ENCODE measurements around the gene EMILIN1. TPM values are rescaled to one million over a fixed set of nuclear protein-coding genes. Genes with fewer than 3 reads are reported as not detected.

EMILIN1 gene
- total RNA-seq, 1 donor from 2014 or later: 1.1 TPM

DNA sequence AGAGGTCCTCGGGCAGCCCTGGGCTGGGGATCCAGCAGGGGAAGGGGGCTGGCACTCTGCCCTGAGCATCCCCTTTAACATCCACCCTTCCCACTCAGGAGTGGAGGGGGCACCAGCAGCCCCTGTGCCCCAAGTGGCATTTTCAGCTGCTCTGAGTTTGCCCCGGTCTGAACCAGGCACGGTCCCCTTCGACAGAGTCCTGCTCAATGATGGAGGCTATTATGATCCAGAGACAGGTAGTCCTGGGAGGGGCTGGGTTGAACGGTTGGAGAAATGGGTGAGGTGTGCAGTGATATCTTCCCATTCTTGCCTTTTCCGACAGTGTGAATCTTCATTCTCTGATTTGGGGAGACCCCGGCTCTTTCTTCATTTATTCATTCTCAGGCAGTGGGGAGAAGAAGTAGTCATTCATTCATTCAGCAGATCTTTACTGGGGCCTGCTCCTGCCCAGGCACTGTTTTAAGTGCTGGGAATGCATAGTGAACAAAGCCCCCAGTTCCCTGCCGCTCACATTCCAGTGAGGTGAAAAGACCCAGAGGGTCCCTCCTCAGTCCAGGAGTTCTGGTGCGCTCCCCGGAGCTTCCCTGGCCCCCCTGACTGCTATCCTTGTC lies 6.8 kb downstream of the EMILIN1 start:
- Mint-ChIP-seq H3K36me3 (ENCODE audit: insufficient read depth) (no peaks in the 10 kb centered on the region), H3K4me1 (ENCODE audit: low read depth) (peaks cover 13% of the 10 kb centered on the region), H3K27ac (no peak overlapping the region), H3K4me3 (ENCODE audit: low read depth) (peak overlapping the region; percentile 58), H3K9me3 (ENCODE audit: low read depth) (no peaks in the 10 kb centered on the region), H3K27me3 (peaks cover 30% of the 10 kb centered on the region)
- no peak for DNase-seq (ENCODE audit: low spot score, unreplicated experiment)
- peak; percentile 30 for TF ChIP-seq CTCF (IDR thresholded peaks at IDR 0.05; ENCODE audit: unreplicated experiment)

DNA sequence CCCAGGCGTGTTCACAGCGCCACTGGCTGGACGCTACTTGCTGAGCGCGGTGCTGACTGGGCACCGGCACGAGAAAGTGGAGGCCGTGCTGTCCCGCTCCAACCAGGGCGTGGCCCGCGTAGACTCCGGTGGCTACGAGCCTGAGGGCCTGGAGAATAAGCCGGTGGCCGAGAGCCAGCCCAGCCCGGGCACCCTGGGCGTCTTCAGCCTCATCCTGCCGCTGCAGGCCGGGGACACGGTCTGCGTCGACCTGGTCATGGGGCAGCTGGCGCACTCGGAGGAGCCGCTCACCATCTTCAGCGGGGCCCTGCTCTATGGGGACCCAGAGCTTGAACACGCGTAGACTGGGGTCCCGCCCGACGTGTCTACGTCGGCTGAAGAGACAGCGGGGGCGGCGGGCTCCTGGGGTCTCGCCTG lies 7.3 kb downstream of the EMILIN1 start:
- Mint-ChIP-seq H3K36me3 (ENCODE audit: insufficient read depth) (no peaks in the 10 kb centered on the region), H3K27ac (no peak overlapping the region)

DNA sequence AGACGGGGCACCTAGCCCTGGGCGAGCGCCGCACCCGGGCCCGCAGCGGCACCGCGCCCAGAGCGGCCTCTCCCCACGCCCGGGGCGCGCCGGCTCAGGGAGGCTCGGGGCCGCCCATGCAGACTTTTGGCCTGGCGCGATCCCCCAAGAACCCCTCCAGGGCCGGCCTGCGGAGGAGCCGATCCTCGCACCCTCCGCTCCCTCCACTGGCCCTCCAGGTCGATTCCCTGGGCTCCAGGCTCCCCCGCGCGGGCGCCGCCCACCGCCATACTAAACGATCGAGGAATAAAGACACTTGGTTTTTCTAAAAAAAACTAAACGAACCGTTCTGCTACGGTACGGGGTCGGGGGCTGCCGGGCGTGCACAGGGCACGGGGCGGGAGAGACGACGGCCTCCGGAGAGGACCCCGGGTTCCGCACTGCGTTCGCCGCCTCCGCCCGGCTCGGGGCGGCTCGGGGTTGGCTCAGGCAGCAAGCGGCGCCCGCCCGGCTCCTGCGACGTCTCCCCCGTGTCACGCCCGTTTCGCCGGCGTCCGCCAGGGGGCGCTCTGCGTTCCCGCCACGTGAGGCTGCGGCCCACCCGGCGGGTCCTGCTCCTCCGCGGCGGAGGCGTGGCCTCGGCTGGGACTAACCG lies 7.8 kb downstream of the EMILIN1 start:
- peak; percentile 92 for TF ChIP-seq CTCF (IDR thresholded peaks at IDR 0.05; ENCODE audit: unreplicated experiment)
- Mint-ChIP-seq H3K27me3 (peaks cover 30% of the 10 kb centered on the region), H3K9me3 (ENCODE audit: low read depth) (no peaks in the 10 kb centered on the region), H3K36me3 (ENCODE audit: insufficient read depth) (no peaks in the 10 kb centered on the region), H3K27ac (peak overlapping the region; percentile 62), H3K4me1 (ENCODE audit: low read depth) (peaks cover 12% of the 10 kb centered on the region), H3K4me3 (ENCODE audit: low read depth) (peak overlapping the region; percentile 76)
- DNase-seq (ENCODE audit: low spot score, unreplicated experiment): peak; percentile 97

More for the DNA sequence above, 7.3 kb downstream of the EMILIN1 start:
- Mint-ChIP-seq H3K27me3 (peaks cover 30% of the 10 kb centered on the region), H3K4me3 (ENCODE audit: low read depth) (peak overlapping the region; percentile 58), H3K4me1 (ENCODE audit: low read depth) (peaks cover 13% of the 10 kb centered on the region), H3K9me3 (ENCODE audit: low read depth) (no peaks in the 10 kb centered on the region)
- DNase-seq (ENCODE audit: low spot score, unreplicated experiment): no peak
- TF ChIP-seq CTCF (IDR thresholded peaks at IDR 0.05; ENCODE audit: unreplicated experiment): no peak

DNA sequence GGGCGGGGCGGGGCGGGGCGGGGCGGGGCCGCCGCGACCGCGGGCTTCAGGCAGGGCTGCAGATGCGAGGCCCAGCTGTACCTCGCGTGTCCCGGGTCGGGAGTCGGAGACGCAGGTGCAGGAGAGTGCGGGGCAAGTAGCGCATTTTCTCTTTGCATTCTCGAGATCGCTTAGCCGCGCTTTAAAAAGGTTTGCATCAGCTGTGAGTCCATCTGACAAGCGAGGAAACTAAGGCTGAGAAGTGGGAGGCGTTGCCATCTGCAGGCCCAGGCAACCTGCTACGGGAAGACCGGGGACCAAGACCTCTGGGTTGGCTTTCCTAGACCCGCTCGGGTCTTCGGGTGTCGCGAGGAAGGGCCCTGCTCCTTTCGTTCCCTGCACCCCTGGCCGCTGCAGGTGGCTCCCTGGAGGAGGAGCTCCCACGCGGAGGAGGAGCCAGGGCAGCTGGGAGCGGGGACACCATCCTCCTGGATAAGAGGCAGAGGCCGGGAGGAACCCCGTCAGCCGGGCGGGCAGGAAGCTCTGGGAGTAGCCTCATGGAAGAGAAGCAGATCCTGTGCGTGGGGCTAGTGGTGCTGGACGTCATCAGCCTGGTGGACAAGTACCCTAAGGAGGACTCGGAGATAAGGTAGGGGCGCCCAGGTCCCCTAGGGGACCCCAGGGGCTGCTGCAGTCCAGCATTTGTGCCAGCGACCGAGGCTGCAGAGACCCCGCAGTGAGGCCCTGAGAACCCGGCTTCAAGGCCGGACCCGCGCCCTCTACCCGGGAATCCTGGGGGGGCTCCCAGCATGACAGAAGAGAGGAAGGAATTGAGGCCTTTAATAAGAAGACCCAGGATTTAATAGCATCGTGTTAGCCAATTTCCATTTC lies 8.5 kb downstream of the EMILIN1 start, which contains the start of gene KHK:
KHK (plus strand) TSS at position 49 of the 870 bp plus-strand sequence; CDS start at position 537, 488 bp downstream.
- Mint-ChIP-seq H3K27ac (peak within 1 kb of the TSS; percentile 62), H3K27me3 (peaks cover 30% of the 10 kb centered on the region), H3K9me3 (ENCODE audit: low read depth) (no peaks in the 10 kb centered on the region), H3K4me1 (ENCODE audit: low read depth) (peaks cover 7% of the 10 kb centered on the region), H3K4me3 (ENCODE audit: low read depth) (peak within 1 kb of the TSS; percentile 76), H3K36me3 (ENCODE audit: insufficient read depth) (no peaks in the 10 kb centered on the region)
- TF ChIP-seq CTCF (IDR thresholded peaks at IDR 0.05; ENCODE audit: unreplicated experiment): no peak
- DNase-seq (ENCODE audit: low spot score, unreplicated experiment): no peak

DNA sequence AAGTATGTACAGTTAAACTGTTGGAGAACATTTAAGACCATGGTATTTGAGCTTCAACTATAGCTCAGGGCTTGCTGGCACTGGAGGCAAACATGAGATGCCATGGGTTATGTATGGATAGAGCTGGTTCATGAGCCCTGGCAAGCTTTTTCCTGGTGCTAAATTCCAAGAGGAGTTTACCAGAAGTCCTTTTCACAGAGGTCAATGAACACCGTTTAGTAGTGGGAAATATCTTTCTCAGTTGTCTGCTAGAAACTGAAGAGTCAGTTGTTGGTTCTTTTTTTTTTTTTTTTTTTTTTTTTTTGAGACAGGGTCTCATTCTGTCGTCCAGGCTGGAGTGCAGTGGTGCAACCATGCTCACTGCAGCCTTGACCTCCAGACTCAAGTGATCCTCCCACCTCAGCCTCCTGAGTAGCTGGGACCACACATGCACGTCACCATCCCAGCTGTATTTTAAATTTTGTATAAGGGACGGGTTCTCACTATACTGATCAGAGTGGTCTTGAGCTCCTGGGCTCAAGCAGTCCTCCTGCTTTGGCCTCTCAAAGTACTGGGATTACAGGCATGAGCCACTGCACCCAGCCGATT lies 9.5 kb downstream of the EMILIN1 start:
- Mint-ChIP-seq H3K9me3 (ENCODE audit: low read depth) (no peaks in the 10 kb centered on the region), H3K36me3 (ENCODE audit: insufficient read depth) (no peaks in the 10 kb centered on the region), H3K4me1 (ENCODE audit: low read depth) (peaks cover 7% of the 10 kb centered on the region), H3K27me3 (peaks cover 30% of the 10 kb centered on the region), H3K4me3 (ENCODE audit: low read depth) (peak overlapping the region; percentile 26), H3K27ac (no peak overlapping the region)
- no peak for DNase-seq (ENCODE audit: low spot score, unreplicated experiment)
- TF ChIP-seq CTCF (IDR thresholded peaks at IDR 0.05; ENCODE audit: unreplicated experiment): no peak
